ENCODE data around the gene SLK.

SLK gene

DNA sequence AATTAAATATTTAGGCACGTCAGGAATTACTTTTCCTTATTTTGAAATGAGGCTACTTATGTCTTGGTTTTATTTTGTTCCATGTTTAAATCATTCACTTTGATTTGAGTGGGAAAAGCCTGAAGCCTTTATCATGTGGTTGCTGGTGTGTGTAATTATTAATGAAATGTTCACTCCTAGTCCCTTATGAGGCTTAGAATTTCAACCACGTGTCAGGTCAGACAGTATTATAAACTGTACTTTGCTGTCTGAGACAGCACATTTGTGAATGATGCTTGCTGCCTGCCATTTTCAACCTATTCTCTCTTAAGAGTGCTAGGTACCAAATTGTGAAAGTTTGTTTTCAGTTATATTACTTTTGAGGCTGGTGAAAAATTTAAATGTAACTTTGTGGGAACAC is 59.8 kb downstream of the SLK start:
- Histone ChIP-seq H3K4me3 (ENCODE audit: low read depth in 1 of 2, low read length in 2 of 2) (no peak overlapping the region), H3K4me1 (ENCODE audit: insufficient read depth, low read length) (no peaks in the 10 kb centered on the region), H3K9ac (ENCODE audit: low read length) (no peak overlapping the region), H3K27ac (ENCODE audit: low read depth, low read length) (no peak overlapping the region), H3K27me3 (ENCODE audit: control insufficient read depth in 1 of 2, insufficient read depth in 2 of 2, low read length in 2 of 2) (no peaks in the 10 kb centered on the region), H3K9me3 (ENCODE audit: low read length) (no peaks in the 10 kb centered on the region), H3K36me3 (ENCODE audit: insufficient read depth, low read length) (peaks cover 47% of the 10 kb centered on the region)

DNA sequence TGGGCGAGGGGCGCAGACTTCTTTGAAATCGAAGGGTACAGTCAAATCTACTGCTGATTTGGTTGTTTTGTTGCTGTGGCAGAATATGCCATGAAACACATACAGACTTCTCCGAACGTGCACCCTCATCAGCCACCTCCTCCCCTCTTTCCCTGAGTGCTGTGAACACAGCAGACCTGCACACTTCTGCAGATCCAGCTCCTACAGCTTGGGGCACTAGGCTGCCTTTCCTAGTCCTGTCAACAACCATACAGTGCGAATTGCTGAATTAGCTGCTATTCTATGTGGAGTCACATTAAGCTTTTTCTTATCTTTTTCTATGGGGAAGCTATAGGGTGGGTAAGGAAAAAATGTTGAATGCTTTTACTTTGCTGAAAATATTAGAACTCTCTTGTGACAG is 61.2 kb downstream of the SLK start:
- Histone ChIP-seq H3K9me3 (ENCODE audit: low read length) (no peaks in the 10 kb centered on the region), H3K27me3 (ENCODE audit: control insufficient read depth in 1 of 2, insufficient read depth in 2 of 2, low read length in 2 of 2) (no peaks in the 10 kb centered on the region), H3K4me3 (ENCODE audit: low read depth in 1 of 2, low read length in 2 of 2) (no peak overlapping the region), H3K36me3 (ENCODE audit: insufficient read depth, low read length) (peaks cover 37% of the 10 kb centered on the region), H3K27ac (ENCODE audit: low read depth, low read length) (no peak overlapping the region), H3K4me1 (ENCODE audit: insufficient read depth, low read length) (no peaks in the 10 kb centered on the region), H3K9ac (ENCODE audit: low read length) (no peak overlapping the region)

DNA sequence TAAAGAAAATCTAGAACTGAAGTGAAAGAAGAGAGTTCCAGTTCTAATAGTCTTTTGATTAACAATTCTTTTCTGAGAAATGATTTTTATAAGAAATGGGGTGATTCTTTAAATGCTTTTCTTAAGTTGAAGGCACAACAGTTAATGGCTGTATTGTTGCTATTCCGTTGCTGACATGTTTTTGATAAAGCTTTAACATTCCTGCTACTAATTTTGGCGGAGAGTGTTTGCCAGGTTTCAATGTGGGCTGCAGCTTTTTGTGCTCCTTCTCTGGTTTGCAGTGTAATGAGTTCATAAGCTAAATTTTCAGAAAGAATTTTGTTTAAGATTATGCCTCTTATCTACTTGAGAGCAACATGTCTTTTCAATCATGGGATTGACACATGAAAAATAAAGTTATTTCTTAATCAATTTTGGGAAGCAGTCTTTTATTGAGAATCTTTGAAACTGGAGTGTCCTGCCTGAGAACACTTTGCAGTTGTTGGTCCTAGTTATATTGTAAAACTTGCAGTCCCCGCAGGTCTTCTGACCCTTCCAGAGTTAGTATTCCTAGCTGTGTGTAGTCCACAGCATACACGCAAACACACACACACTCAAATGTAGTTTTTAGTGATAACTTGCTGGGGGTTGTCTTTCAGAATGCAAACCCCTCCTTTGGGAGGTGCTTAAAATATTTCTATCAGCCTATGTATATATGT is 62.0 kb downstream of the SLK start:
- H3K9me3 ChIP-seq (ENCODE audit: low read length), result no peaks in the 10 kb centered on the region
- H3K36me3 ChIP-seq (ENCODE audit: insufficient read depth, low read length), result peaks cover 29% of the 10 kb centered on the region
- H3K27ac ChIP-seq (ENCODE audit: low read depth, low read length), result no peak overlapping the region
- no peaks in the 10 kb centered on the region for H3K4me1 ChIP-seq (ENCODE audit: insufficient read depth, low read length)
- H3K9ac ChIP-seq (ENCODE audit: low read length), result no peak overlapping the region
- H3K4me3 ChIP-seq (ENCODE audit: low read depth in 1 of 2, low read length in 2 of 2), result no peak overlapping the region
- no peaks in the 10 kb centered on the region for H3K27me3 ChIP-seq (ENCODE audit: control insufficient read depth in 1 of 2, insufficient read depth in 2 of 2, low read length in 2 of 2)

DNA sequence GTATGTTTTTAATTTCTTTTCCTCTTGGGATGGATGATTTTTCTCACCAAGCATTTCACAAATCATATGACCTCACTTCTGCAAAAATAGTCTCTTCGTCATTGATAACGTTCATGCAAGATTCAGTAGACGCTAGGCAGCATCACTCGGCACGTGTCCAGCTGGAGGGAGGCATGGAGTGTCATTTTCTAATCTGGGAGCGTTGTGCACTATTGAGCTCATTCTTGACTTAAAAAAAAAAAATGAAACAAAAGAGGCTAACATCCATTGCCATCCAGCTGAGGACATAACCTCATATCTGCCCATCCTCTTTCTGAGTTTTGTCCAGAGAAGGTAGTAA is 62.6 kb downstream of the SLK start:
- peaks cover 24% of the 10 kb centered on the region for H3K36me3 ChIP-seq (ENCODE audit: insufficient read depth, low read length)

DNA sequence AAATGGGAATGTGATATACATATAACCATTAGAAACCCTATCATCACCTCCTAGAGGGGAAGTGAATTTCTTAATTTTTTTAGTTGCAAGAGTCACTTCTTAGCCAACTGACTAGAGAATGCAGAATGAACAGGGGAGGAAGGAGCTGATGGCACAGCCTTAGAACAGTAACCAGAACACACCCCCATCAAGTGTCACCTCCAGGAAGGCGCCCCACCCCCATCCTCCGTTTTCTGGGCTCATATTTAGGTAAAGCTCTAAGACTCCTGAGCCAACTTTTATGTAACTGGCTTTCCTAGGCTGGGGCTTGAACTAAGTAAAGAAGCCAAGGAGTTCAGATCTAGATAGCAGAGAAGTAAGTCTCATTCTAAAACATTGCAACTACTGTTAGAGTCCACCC is 64.7 kb downstream of the SLK start:
- Histone ChIP-seq H3K36me3 (ENCODE audit: insufficient read depth, low read length) (peaks cover 15% of the 10 kb centered on the region), H3K4me3 (ENCODE audit: low read depth in 1 of 2, low read length in 2 of 2) (no peak overlapping the region), H3K9ac (ENCODE audit: low read length) (no peak overlapping the region), H3K27me3 (ENCODE audit: control insufficient read depth in 1 of 2, insufficient read depth in 2 of 2, low read length in 2 of 2) (no peaks in the 10 kb centered on the region), H3K27ac (ENCODE audit: low read depth, low read length) (no peak overlapping the region), H3K4me1 (ENCODE audit: insufficient read depth, low read length) (no peaks in the 10 kb centered on the region), H3K9me3 (ENCODE audit: low read length) (no peaks in the 10 kb centered on the region)

More for the DNA sequence above, 62.6 kb downstream of the SLK start:
- H3K27me3 ChIP-seq (ENCODE audit: control insufficient read depth in 1 of 2, insufficient read depth in 2 of 2, low read length in 2 of 2), result no peaks in the 10 kb centered on the region
- H3K27ac ChIP-seq (ENCODE audit: low read depth, low read length), result no peak overlapping the region
- no peaks in the 10 kb centered on the region for H3K9me3 ChIP-seq (ENCODE audit: low read length)
- no peaks in the 10 kb centered on the region for H3K4me1 ChIP-seq (ENCODE audit: insufficient read depth, low read length)
- no peak overlapping the region for H3K4me3 ChIP-seq (ENCODE audit: low read depth in 1 of 2, low read length in 2 of 2)
- no peak overlapping the region for H3K9ac ChIP-seq (ENCODE audit: low read length)

DNA sequence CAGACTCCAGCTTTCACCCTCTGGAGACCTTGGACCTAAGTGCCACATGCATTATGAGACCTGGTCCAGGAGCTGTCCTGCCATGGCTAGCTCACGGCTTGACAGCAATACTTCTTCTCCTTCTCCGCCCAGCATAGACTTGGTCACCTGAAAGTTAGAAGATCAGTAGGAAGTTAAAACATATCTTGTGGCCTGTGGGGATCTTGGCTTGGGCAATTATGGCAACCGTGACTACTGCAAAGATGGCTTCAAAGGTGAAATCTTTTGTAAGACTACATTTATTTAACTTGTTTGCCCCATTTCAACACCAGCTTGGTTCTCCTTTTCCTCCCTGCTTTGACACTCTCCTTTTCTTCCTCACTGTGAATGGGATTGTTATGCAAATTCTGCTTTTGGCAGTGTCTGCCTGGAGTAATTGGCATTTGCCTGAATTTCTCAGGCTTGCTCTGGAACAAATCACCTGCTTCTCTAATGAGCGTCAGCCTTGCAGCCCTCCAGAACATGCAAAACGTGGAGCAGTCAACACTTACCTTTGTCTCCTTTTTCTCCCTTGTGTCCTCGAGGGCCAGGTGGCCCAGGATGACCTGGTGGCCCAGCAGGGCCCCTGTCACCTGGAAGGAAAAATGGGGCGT is 65.3 kb downstream of the SLK start:
- Histone ChIP-seq H3K27me3 (ENCODE audit: control insufficient read depth in 1 of 2, insufficient read depth in 2 of 2, low read length in 2 of 2) (no peaks in the 10 kb centered on the region), H3K36me3 (ENCODE audit: insufficient read depth, low read length) (peaks cover 15% of the 10 kb centered on the region), H3K27ac (ENCODE audit: low read depth, low read length) (no peak overlapping the region), H3K9me3 (ENCODE audit: low read length) (no peaks in the 10 kb centered on the region), H3K9ac (ENCODE audit: low read length) (no peak overlapping the region), H3K4me3 (ENCODE audit: low read depth in 1 of 2, low read length in 2 of 2) (no peak overlapping the region), H3K4me1 (ENCODE audit: insufficient read depth, low read length) (no peaks in the 10 kb centered on the region)

DNA sequence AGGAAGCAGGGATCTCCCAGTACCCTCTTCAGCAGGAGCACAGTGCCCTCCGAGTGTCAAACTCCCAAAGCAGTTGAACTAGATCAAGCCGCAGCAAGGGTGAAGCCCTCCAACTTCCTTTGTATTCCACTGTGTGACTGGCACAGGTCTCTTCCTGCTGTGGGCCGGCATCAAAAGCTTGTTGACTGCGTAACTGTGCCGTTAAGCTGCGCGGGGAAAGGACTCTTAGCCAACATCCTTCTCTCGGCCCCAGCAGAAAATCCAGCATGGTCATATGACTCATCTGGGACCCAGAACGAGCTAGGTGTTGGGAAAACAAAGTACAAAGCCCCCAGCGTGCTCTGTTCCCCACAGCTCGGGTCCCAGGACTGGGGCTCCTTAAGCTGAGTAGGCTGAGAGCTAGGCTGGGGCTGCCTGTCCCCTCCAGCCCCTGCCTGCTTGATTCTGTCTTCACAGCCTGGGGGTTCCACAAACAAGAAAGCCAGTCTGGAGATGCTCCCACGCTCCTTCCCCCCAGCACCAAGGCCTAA is 66.5 kb downstream of the SLK start:
- Histone ChIP-seq H3K27ac (ENCODE audit: low read depth, low read length) (no peak overlapping the region), H3K4me3 (ENCODE audit: low read depth in 1 of 2, low read length in 2 of 2) (no peak overlapping the region), H3K9ac (ENCODE audit: low read length) (no peak overlapping the region), H3K9me3 (ENCODE audit: low read length) (no peaks in the 10 kb centered on the region), H3K27me3 (ENCODE audit: control insufficient read depth in 1 of 2, insufficient read depth in 2 of 2, low read length in 2 of 2) (no peaks in the 10 kb centered on the region), H3K36me3 (ENCODE audit: insufficient read depth, low read length) (peaks cover 9% of the 10 kb centered on the region), H3K4me1 (ENCODE audit: insufficient read depth, low read length) (no peaks in the 10 kb centered on the region)

DNA sequence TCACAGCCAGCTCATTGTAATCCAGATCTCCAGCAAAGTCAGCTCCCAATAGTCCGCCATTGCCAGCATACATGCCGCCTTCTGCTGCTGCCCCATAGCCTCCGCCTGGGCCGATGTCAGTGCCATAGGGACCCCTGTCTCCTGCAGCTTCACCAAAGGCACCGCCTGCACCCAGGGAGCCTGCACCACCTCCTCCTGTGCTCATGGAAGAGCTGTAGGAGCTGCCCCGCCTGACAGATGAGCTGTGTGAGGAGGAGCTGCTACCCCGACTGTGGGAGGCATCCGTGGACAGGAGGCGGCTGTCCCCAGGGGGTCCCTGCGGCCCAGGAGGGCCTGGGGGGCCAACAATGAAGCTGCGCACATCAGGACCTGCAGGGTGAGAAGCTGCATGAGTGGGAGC is 67.0 kb downstream of the SLK start:
- Histone ChIP-seq H3K4me1 (ENCODE audit: insufficient read depth, low read length) (no peaks in the 10 kb centered on the region), H3K9me3 (ENCODE audit: low read length) (no peaks in the 10 kb centered on the region), H3K9ac (ENCODE audit: low read length) (no peak overlapping the region), H3K27ac (ENCODE audit: low read depth, low read length) (no peak overlapping the region), H3K4me3 (ENCODE audit: low read depth in 1 of 2, low read length in 2 of 2) (no peak overlapping the region), H3K27me3 (ENCODE audit: control insufficient read depth in 1 of 2, insufficient read depth in 2 of 2, low read length in 2 of 2) (no peaks in the 10 kb centered on the region), H3K36me3 (ENCODE audit: insufficient read depth, low read length) (peaks cover 9% of the 10 kb centered on the region)

DNA sequence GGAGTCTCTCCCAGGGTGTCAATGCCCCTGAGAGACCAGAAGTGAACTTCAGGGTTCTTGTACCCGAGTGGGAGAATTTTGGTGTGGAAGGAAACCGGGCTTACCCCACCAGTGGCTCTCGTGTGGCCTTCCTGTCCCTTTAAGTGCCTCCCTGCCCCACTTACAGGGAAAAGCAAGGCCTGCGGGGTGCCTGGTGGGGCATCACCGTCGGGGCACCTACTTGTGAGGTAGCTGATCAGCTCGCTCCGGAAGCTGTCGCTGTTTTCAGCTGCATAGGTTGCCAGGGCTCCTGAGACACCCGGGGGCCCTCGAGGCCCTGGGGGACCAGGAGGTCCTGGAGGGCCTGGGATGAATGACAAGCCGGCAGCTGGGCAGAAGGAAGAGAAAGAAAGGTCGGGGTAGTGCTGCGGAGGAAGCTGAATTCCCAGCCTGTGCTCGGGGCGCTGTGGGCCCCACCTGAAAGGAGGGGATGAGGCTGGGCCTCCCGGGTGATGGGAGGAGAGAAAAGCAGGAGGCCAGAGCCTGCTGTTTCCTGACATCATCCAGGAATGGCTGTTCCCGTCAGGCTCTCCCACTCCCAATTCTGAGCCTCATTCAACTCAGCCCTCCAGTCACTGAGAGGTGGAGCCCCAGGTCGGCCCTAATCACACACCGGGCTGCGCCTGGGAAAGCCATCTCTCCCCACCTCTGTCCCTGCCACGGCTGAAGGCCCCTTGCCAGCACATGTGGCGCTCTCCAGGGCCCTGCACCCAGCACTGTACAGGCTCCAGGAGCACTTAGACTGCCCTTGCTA is 67.7 kb downstream of the SLK start:
- Histone ChIP-seq H3K4me1 (ENCODE audit: insufficient read depth, low read length) (no peaks in the 10 kb centered on the region), H3K27ac (ENCODE audit: low read depth, low read length) (no peak overlapping the region), H3K4me3 (ENCODE audit: low read depth in 1 of 2, low read length in 2 of 2) (no peak overlapping the region), H3K9me3 (ENCODE audit: low read length) (no peaks in the 10 kb centered on the region), H3K27me3 (ENCODE audit: control insufficient read depth in 1 of 2, insufficient read depth in 2 of 2, low read length in 2 of 2) (no peaks in the 10 kb centered on the region), H3K36me3 (ENCODE audit: insufficient read depth, low read length) (peaks cover 5% of the 10 kb centered on the region), H3K9ac (ENCODE audit: low read length) (no peak overlapping the region)

DNA sequence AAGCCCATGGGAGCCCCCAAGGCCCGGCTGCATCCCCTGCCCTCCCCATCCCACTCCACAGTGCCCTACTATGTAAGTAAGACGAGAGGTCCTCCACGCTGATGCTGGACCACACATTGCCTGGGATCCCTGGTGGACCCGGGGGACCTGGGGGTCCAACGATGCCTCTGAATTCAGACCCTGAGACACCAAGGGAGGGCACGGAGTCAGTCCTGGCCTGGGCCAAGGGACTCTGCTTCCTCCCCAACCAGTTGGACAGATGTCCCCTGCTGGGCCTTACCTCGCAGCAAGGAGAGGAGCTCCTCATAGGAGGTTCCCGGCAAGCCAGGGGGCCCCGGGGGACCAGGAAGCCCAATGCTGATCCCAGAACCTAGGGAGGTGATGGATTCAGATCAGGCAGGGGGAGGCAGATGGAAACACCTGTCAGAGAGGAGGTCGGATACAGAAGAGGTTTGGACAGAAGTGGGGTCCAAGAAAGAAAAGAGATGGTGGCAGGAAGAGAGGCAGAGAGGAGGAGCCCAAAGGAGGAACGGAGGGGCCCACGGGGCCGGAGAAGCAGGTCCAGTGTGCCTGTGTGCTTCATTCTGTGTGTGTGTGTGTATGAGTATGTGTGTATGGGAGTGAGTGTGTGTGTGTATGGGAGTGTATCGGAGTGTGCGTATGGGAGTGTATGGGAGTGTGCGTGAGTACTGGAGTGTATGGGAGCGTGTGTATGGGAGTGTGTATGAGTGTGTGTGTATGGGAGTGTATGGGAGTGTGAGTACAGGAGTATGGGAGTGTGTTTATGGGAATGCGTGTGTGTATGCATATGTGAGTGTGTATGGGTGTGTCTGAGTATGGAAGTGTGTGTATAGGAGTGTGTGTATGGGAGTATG is 68.5 kb downstream of the SLK start:
- H3K9ac ChIP-seq (ENCODE audit: low read length), result no peak overlapping the region

DNA sequence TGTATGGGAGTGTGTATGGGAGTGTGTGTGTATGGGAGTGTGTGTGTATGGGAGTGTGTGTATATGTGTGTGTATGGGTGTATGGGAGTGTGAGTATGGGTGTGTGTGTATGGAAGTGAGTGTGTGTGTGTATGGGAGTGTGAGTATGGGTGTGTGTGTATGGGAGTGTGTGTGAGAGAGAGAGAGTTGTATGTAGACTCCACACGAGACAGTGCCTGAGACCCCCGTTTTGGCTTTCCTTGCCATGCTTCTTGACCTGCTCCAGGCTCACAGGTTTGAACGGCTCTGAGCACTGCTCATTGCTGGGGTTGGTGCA is 69.1 kb downstream of the SLK start:
- Histone ChIP-seq H3K27ac (ENCODE audit: low read depth, low read length) (no peak overlapping the region), H3K4me1 (ENCODE audit: insufficient read depth, low read length) (no peaks in the 10 kb centered on the region), H3K27me3 (ENCODE audit: control insufficient read depth in 1 of 2, insufficient read depth in 2 of 2, low read length in 2 of 2) (no peaks in the 10 kb centered on the region), H3K9ac (ENCODE audit: low read length) (no peak overlapping the region), H3K36me3 (ENCODE audit: insufficient read depth, low read length) (peaks cover 3% of the 10 kb centered on the region), H3K9me3 (ENCODE audit: low read length) (no peaks in the 10 kb centered on the region), H3K4me3 (ENCODE audit: low read depth in 1 of 2, low read length in 2 of 2) (no peak overlapping the region)

More for the DNA sequence above, 68.5 kb downstream of the SLK start:
- Histone ChIP-seq H3K9me3 (ENCODE audit: low read length) (no peaks in the 10 kb centered on the region), H3K27ac (ENCODE audit: low read depth, low read length) (no peak overlapping the region), H3K27me3 (ENCODE audit: control insufficient read depth in 1 of 2, insufficient read depth in 2 of 2, low read length in 2 of 2) (no peaks in the 10 kb centered on the region), H3K4me3 (ENCODE audit: low read depth in 1 of 2, low read length in 2 of 2) (no peak overlapping the region), H3K4me1 (ENCODE audit: insufficient read depth, low read length) (no peaks in the 10 kb centered on the region), H3K36me3 (ENCODE audit: insufficient read depth, low read length) (peaks cover 3% of the 10 kb centered on the region)

Data from muscle layer of colon (tissue), 2 donors.